GM21360 (cell line): ENCODE measurements around the gene UBE2C.
"Not testable (repeated sequence)": the region's sequence is repeated elsewhere in the genome, so short reads cannot be mapped to it uniquely, and the experiment has no call there.

Experiments used
- ATAC-seq: cut with Tn5 transposase; IDR thresholded peaks from one replicate; pipeline ENCODE4 v1.9.1; 2021; ENCODE audit warnings: mild to moderate bottlenecking, moderate library complexity; ENCODE audit not compliant: unreplicated experiment

The UBE2C gene

DNA sequence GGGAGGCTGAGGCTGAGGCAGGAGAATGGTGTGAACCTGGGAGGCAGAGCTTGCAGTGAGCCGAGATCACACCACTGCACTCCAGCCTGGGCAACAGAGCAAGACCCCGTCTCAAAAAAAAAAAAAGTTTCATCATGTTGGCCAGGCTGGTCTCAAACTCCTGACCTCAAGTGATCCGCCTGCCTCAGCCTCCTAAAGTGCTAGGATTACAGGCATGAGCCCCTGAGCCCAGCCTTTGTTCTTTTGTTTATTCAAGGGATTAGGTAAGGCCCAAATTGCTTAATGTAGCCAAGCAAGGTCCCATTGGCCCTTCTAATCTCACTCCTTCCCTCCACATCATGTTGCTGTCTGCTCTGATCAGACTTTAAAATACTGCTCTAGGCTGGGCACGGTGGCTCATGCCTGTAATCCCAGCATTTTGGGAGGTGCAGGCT lies 17.2 kb downstream of the UBE2C start:
- not testable (repeated sequence) for ATAC-seq

DNA sequence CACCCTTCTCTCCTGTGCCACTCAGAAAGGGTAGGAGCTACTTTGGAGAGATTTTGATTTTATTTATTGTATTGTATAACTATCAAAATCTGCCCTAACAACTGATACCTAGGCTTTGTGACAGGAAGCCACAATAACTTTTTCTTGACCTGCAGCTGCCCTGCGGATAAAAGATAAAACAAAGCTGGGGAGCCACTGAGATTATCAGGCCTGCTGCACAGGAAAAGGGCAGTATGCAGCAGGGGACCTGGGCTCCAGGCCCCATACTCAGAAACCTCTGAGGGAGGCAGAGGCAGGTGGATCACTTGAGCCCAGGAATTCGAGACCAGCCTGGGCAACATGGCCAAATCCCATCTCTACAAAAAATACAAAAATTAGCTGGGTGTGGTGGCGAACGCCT lies 20.2 kb downstream of the UBE2C start:
- ATAC-seq: no peak

DNA sequence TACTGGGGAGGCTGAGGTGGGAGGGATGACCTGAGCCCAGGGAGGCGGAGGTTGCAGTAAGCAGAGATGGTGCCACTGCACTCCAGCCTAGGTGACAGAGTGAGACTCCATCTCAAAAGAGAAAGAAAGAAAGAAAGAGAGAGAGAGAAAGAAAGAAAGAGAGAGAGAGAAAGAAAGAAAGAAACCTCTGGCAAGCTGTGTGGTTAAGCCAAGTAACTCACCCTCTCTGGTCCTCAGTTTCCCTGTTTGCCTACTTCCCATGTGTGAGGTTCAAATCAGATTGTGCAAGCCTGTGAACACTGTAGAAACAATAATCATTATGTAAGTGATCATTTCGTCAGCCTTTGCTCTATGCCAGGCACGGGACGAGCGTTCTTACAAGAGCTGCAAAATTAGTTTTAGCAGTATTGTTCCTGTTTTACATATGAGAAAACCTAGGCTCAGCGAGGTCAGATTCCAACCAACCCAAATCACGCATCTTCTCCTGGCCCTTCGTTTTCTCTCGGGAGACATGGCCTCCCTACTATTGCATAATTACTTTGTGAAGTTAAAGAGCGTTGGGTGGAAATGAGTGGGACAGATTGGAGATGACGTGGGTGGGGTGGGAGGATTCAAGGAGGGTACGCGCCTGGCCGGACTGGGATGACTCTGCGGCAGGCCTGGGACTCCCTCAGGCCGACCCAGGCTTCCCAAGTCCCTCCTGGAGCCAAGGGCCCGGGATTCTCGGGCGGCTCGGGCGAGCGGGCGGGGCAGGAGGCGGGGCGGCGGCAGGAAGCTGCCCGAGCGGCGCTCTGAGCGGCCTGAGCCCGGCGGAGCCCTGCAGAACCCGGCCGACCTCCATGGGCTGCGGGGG lies 20.8 kb downstream of the UBE2C start, which contains the start of gene SNX21:
TSS of gene SNX21 (plus strand) at position 770 of the 853 bp plus-strand sequence. CDS start 121 bp downstream, outside the sequence.
- ATAC-seq: no peak

DNA sequence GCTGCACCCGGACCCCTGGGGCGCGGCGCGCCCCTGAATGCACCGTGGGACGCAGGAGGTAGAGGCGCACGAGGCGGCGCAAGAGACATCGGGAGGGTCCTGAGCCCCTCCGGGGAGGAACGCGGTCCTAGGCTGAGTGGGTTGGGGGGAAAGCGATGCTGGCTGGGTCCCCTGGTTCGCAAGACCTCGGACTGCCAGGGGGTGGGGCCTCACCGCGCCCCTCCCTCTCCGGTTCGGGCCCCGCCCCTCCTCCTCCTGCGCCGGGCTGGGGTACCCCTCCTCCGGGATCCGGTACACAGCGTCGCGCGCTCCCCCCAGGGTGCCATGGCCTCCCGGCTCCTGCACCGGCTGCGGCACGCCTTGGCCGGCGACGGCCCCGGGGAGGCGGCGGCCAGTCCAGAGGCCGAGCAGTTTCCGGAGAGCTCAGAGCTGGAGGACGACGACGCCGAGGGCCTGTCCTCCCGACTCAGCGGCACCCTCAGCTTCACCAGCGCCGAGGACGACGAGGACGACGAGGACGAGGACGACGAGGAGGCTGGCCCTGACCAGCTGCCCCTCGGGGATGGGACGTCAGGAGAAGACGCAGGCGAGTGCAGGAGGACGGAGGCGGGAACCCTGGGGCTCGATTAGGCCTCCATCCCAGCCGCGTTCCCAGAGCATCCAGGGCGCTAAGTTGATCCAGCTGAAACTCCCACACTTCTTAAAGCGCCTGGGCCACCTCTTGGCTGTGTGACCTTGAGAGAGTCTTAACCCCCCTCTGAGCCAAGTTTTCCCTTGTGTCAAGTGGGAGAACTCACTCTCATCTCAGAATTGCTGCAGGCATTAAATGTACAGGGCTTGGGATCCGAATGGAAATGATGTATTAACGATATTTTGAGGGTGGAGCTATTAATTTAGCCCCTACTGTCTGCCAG lies 21.7 kb downstream of the UBE2C start:
- ATAC-seq: no peak

DNA sequence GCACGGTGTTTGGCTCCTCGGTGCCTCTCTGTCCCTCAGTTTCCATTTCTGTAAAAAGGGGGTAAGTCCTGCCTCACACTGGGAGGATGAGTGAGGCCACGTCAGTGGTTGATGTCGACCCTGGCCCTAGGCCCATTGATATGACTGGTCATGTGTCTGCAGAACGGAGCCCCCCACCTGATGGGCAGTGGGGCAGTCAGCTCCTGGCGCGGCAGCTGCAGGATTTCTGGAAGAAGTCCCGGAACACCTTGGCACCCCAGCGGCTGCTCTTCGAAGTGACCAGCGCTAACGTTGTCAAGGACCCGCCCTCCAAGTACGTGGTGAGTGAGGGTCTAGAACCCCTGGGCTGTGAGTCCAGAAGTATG lies 22.3 kb downstream of the UBE2C start:
- no peak for ATAC-seq

DNA sequence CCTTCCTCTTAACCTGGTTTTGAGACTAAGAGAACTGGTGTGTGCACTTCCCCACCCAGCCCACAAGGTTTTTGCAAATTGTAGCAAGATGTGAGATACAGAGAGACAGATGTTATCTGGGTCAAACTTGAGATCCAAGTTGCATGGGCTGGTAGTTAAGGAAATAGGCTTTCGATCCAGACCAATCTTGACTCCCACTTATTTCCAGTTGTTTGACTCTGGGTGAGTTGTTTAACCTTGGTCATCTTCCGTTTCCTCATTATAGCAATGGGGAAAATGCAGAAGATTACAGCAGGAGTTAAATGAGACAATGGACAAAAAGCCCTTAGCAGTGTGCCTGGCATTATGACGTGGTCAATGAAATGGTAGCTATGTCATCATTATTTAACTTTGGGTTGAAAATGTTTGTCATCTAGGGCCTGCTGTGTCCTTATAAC lies 22.9 kb downstream of the UBE2C start:
- ATAC-seq: no peak

DNA sequence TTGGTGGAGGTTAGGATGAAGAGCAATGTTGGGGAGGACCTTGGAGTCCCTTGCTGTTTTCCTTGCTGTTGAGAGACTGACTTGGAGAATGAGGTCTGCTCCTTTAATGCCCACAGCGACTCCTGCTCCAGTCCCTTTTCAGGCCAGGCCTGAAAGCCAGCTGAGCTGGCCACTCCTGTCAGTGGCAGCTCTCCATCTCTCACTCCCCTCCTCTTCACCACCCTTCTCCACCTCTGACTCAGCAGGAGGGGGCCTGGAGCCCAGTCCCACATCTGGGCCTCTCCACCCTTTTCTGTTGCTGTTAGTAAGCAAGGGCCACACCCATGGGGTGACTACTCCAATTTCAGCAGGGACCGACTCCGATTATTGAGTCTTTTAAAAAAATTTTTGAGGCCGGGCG lies 23.4 kb downstream of the UBE2C start:
- no peak for ATAC-seq

DNA sequence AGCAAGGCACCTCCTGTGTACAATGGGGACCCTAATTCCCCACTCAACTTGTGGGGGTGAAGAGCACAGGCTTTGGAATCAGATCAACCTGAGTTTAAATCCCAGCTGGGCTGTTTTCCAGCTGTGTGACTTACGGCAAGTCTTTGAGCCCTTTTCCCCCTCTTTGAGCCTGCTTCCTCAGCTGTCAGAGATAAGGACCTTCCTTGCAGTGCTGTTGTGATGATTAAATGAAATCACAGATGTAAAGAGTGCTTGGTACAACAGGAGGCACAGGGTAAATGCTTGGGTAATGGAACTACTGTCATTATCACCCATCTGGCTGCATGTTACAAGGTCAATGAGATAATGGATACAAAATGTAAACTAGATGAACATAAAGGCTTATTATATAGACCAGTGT lies 24.4 kb downstream of the UBE2C start:
- ATAC-seq: no peak

DNA sequence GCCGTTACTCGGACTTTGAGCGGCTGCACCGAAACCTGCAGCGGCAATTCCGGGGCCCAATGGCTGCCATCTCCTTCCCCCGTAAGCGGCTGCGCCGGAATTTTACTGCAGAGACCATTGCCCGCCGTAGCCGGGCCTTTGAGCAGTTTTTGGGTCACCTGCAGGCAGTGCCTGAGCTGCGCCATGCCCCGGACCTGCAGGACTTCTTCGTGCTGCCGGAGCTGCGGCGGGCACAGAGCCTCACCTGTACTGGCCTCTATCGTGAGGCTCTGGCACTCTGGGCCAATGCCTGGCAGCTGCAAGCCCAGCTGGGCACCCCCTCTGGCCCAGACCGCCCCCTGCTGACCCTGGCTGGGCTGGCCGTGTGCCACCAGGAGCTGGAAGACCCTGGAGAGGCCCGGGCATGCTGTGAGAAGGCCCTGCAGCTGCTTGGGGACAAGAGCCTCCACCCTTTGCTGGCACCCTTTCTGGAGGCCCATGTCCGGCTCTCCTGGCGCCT lies 28.3 kb downstream of the UBE2C start:
- no peak for ATAC-seq

DNA sequence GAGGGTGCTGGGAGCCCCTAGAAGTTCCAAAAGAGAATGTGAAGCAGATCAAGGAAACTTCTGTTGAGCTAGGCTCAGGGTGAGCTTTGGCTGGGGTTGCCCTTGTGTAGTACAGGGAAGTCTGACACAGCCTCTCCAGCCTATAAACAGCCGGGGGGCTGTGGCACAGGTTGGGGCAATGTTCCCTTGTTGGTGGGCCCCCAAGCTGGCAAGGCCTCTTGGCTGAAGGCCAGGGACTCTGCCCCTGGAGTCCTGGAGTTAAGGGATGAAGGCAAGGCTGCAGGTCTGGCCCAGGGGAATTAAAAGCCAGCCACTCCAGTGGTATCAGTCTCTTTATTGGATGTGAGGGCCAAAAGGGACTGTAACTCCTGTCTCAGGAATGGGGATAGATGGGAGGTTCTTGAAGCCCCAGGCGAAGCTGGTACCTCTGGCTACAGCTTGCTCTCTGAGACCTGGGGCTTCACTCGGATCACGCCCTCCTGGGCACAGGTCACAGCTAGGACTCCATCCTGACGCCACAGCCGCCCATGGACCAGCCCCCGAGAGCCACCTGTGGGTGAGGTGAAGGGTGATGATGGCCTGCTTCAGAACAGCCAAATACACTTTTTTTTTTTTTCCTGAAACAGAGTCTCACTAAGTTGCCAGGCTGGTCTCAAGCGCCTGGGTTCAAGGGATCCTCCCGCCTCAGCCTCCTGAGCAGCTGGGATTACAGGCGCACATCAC lies 29.1 kb downstream of the UBE2C start:
- ATAC-seq: no peak

DNA sequence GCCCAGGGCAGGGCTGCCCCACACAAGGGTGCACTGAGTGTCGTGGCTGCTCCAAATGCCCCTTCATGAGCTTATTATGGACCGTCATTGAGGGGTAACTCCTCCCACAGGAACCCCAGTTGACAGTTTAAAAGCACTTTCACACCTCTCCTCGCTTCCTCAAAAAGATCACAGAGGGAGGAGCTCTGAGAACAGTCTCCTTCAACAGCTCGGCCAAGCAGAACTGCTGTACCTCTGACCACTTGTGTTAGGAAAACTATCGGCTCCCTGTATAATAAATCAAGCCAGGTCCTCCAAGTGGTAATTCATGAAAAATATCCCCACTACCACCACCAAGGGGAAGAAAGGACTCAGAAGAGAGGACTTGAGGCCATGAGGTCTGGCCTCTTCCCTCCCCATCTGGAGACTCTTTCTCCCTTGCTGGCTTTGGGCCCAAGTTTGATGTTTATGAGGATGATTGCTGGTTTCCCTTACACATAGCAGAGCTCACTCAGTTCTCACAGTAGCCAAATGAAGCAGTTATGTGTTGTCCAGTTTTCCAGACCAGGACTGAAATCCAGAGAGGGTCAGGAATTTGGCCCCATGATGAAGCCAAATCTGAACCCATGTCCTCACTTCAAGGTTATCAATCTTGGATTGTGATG lies 29.8 kb downstream of the UBE2C start:
- ATAC-seq: peak; percentile 76

DNA sequence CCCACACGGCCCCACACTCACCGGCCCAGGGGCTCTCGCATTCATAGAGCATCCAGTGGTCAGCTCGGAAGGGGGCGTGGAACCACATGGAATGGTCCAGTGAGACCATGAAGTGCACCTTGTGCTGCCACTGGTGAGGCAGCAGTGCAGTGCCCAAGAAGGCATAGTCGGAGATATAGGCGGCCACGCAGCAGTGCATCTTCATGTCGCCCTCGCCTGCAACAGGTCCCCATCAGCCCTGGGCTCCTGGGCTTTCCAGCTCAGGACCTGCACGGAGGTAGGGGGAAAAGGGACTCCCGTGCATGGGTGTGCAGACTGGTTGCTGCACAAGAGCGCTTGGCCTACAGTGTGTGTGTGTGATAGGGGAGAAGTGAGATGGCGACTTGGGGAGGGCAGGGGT lies 31.1 kb downstream of the UBE2C start:
- ATAC-seq: no peak

DNA sequence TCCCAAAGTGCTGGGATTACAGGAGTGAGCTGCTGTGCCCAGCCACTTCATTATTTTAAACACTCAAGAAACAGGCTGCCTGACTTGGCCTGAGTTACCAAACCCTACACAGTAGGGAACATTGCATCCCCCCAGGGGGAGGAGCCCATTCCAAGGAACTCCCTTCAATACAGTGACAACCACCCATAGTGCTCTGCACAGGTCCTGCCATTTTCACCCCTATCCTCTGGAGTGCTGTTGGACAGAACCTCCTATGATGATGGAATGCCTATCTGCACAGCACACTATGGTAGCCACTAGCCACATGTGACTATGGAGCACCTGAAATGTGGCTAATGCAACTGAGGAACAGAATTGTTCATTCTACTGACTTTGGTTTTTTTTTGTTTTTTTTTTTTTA lies 33.0 kb downstream of the UBE2C start:
- no peak for ATAC-seq

DNA sequence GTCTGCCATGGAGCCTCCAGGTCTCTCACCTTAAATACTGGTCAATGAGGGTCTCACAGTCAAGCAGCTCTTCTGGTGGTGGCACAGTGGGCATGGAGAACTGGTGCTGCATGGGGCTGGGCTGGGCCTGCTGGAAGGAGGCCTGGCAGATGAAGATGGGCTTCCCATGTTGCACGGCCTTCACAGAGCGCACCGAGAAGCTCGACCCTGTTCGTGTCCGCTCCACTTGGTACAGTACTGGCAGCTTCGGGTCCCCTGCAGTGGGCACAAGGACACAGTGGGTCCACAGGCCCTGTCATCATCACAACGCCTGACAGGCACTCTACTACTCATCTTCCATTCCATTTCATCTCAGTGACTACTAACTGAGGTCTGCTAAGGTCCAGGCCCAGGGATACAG lies 36.0 kb downstream of the UBE2C start:
- no peak for ATAC-seq

DNA sequence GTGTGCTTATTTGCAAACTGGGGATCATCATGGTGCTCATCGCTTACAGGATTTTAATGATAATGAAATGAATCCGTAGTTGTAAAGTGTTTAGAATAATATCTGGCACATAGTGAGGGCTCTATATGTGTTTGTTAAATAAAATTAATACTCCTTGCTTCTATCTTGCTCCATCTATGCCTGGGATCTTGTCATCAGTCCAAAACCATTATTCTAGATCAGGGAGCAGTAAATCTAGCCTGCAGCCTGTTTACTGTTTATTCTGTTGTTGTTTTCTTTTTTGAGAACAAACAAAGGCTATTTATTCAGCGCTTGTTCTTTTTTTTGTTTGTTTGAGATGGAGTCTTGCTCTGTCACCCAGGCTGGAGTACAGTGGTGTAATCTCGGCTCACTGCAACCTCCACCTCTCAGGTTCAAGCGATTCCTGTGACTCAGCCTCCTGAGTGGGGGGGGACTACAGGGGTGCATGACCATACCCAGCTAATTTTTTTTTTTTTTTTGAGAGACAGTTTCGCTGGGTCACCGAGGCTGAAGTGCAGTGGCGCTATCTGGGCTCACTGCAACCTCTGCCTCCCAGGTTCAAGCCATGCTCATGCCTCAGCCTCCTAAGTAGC lies 36.6 kb downstream of the UBE2C start:
- ATAC-seq: no peak

DNA sequence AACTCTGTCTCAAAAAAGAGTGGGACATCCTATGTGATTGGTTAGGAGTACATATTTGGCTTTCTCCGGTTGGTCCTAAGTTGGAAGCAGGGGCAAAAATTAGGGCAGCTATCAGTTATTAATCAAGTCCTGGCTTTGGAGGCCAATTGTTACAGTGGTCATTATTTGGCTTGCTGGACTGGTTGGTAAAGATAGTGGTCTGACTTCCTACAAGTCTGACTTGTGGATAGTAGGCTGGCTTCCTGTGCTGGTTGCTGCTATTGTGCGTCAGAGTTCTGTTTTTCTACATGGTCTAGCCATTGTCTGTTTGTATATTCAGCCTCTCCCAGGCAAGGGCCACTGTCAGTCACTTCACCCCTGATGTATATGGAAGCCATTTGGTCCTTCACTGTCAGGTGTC lies 37.8 kb downstream of the UBE2C start:
- no peak for ATAC-seq

DNA sequence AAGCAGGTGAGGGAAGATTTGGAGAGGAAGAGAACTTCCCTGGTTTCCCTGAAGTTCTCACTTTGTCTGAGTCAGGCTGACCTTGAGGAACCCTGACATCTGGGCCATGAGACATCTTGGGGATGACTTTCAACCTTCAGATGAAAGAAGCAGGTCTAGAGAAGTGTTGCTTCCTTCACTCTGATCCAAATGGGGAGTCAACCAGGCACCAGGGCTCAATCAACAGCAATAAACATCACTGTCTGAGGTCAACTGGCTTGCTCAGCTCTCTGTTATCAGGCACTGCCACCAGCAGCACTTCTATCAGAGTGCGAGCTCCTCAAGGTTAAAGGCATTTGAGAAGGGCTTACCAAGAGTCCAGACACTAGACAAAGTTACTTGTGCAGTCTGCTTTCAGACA lies 38.5 kb downstream of the UBE2C start:
- no peak for ATAC-seq

DNA sequence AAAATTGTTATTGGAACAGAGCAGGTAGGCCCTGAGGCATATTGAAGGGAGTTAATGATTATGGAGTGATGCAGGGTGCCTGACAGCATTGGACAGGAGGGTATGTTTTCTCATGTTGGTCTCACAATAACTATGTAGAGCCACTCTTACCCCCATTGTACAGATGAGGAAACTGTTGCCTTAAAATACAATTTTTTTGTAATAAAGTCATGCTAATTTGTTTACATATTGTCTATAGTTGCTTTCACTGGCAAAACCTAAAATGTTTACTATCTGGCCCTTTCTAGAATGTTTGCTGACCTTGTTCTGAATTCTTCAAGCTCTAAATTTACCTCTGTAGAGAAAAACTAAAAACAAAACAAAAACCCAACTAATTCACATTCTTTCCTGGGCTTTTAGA lies 39.1 kb downstream of the UBE2C start:
- ATAC-seq: no peak

DNA sequence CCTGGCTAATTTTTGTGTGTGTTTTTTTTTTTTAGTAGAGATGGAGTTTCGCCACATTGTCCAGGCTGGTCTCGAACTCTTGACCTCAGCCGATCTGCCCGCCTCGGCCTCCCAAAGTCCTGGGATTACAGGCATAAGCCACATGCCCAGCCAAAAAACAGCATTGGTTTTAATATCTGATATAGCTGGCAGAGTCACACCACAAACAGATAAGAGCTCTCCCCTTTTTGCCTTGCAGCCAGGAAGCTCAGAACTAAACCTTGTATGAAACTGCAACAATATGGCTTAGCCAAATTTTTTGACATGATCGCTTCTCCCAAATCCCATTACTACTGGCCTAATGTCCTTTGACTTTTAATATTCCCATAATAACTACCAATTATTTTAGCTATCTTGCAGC lies 39.9 kb downstream of the UBE2C start:
- ATAC-seq: no peak

DNA sequence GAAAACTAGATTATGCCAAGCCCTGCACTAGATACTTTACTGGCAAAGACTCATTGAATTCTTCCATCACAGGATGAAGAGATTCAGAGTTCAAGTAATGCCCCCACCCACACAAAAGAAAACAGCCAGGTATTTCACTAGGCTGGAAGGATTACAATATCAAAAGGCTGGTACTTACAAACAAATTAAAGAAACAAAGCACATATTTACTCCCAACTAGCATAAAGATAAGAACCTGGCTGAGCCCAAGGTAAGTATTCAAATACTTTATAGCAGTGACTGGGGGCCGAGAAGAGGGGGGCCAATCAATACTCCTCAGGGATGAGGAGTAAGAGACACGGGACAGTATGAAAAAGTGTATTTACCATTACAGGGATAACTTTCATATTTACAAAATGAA lies 41.0 kb downstream of the UBE2C start:
- ATAC-seq: no peak
